Ascending aorta (tissue), 2 donors: ENCODE data around the gene UBXN4. TPM values are rescaled to one million over a fixed set of nuclear protein-coding genes. Genes with fewer than 3 reads are reported as not detected.

Experiments
- DNase-seq, 2 donors: peaks; one replicate each; pipeline ENCODE4 v3.0.0-alpha.2; 2019; ENCODE audit warnings: low spot score in 2 of 2
- H3K27ac ChIP-seq, 2 donors: fragments of 200-600 bp; sonication (generic); one replicate each; pipeline ENCODE4 v1.5.1; 2016 to 2017; ENCODE audit warnings: mild to moderate bottlenecking in 1 of 2
- H3K27me3 ChIP-seq: fragments of 200-600 bp; sonication (generic); one replicate; pipeline ENCODE4 v1.5.1; 2017
- H3K36me3 ChIP-seq, 2 donors: fragments of 200-600 bp; sonication (generic); one replicate each; pipeline ENCODE4 v1.5.1; 2016
- H3K4me1 ChIP-seq, 2 donors: fragments of 200-600 bp; sonication (generic); one replicate each; pipeline ENCODE4 v1.5.1; 2016 to 2017; ENCODE audit warnings: mild to moderate bottlenecking in 1 of 2
- H3K4me3 ChIP-seq, 2 donors: fragments of 200-600 bp; sonication (generic); one replicate each; pipeline ENCODE4 v1.5.1; 2016 to 2017; ENCODE audit warnings: mild to moderate bottlenecking in 1 of 2
- H3K9me3 ChIP-seq, 2 donors: fragments of 200-600 bp; sonication (generic); one replicate each; pipeline ENCODE4 v1.5.1; 2016
- intact Hi-C: fragments of 100-400 bp; cut with DNase I; formaldehyde crosslinking; loops from one replicate; pipeline ENCODE4 v1.15.1; 2023
- total RNA-seq: library from RNA; depleted of rRNA; stranded (reverse); fragments of >200 nt; gene quantifications from one replicate; pipeline ENCODE4 v1.1.0, GENCODE V29; 2016
- TF ChIP-seq, protein P1 (sequence below), 3 experiments: fragments of 200-600 bp in 2 of 3; fragments of 450-650 bp in 1 of 3; sonication (generic) in 2 of 3; IDR thresholded peaks; one replicate each; pipeline ENCODE4 v1.5.1; 2016 to 2019; ENCODE audit warnings: antibody characterized with exemption in 3 of 3, mild to moderate bottlenecking in 1 of 3, moderate library complexity in 1 of 3

The UBXN4 gene
- total RNA-seq, 1 donor from 2014 or later = 14.8 TPM

- Histone ChIP-seq H3K27ac (no peak overlapping the region), H3K27me3 (no peaks in the 10 kb centered on the region), H3K4me1 (no peaks in the 10 kb centered on the region), H3K4me3 (no peak overlapping the region), H3K36me3 (no peaks in the 10 kb centered on the region), H3K9me3 (peaks cover 0 to 5% of the 10 kb centered on the region in 2 donors)
- intact Hi-C loops = no loop called here
- TF ChIP-seq, protein P1, sequence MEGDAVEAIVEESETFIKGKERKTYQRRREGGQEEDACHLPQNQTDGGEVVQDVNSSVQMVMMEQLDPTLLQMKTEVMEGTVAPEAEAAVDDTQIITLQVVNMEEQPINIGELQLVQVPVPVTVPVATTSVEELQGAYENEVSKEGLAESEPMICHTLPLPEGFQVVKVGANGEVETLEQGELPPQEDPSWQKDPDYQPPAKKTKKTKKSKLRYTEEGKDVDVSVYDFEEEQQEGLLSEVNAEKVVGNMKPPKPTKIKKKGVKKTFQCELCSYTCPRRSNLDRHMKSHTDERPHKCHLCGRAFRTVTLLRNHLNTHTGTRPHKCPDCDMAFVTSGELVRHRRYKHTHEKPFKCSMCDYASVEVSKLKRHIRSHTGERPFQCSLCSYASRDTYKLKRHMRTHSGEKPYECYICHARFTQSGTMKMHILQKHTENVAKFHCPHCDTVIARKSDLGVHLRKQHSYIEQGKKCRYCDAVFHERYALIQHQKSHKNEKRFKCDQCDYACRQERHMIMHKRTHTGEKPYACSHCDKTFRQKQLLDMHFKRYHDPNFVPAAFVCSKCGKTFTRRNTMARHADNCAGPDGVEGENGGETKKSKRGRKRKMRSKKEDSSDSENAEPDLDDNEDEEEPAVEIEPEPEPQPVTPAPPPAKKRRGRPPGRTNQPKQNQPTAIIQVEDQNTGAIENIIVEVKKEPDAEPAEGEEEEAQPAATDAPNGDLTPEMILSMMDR (IDR thresholded peaks at IDR 0.05) = no peak
- DNase-seq = no peak
Observed at GRCh38 chr2:135825550-135826176, 84.0 kb downstream of the UBXN4 start.

- H3K9me3 ChIP-seq = peaks cover 0 to 5% of the 10 kb centered on the region in 2 donors
- TF ChIP-seq, protein P1 (IDR thresholded peaks at IDR 0.05) = no peak
- H3K4me1 ChIP-seq = no peaks in the 10 kb centered on the region
- intact Hi-C loops = no loop called here
- no peak overlapping the region for H3K27ac ChIP-seq
- H3K27me3 ChIP-seq = no peaks in the 10 kb centered on the region
- DNase-seq = no peak
- no peak overlapping the region for H3K4me3 ChIP-seq
- no peaks in the 10 kb centered on the region for H3K36me3 ChIP-seq
Observed at GRCh38 chr2:135826544-135826943, 84.9 kb downstream of the UBXN4 start.

DNA sequence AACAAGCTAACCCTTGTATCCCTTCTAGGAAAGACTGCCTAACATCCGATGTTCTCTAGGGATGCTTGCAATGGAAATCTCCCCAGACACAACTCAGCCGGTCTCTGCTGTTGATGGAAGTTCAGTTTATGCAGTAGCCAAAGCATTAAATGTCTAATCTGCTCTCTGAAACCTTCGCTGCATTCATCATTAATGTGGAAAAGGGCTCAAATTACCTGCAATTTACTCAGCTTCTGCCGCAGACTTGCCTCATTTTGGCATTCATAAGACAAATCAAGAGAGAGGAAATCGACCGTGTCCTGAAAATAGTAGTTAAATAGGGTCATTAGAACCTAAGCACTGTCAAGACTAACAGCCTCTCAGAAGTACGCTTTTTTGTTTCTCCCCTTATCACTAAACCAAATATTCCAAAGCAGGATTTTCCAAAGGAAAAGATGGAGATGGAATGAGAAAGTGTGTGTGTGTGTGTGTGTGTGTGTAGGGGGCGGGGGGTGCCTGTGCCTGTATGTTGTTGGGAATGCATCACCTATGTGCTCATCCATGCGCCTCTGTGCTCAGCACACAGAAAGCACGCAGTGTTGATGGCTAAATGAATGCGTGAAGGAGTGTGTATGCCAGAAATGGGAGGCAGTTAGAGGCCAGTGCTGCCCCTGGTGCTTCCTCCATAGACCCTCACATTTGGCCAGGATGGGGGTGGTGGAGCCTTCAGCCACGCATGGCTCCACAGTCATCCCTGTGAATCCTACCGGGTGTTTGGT, 87.9 kb downstream of the UBXN4 start:
- TF ChIP-seq, protein P1 (IDR thresholded peaks at IDR 0.05) = no peak
- no peak overlapping the region for H3K27ac ChIP-seq
- intact Hi-C loops = no loop called here
- H3K4me3 ChIP-seq = no peak overlapping the region
- no peaks in the 10 kb centered on the region for H3K9me3 ChIP-seq
- H3K4me1 ChIP-seq = no peaks in the 10 kb centered on the region
- no peak for DNase-seq
- H3K36me3 ChIP-seq = no peaks in the 10 kb centered on the region
- H3K27me3 ChIP-seq = no peaks in the 10 kb centered on the region

DNA sequence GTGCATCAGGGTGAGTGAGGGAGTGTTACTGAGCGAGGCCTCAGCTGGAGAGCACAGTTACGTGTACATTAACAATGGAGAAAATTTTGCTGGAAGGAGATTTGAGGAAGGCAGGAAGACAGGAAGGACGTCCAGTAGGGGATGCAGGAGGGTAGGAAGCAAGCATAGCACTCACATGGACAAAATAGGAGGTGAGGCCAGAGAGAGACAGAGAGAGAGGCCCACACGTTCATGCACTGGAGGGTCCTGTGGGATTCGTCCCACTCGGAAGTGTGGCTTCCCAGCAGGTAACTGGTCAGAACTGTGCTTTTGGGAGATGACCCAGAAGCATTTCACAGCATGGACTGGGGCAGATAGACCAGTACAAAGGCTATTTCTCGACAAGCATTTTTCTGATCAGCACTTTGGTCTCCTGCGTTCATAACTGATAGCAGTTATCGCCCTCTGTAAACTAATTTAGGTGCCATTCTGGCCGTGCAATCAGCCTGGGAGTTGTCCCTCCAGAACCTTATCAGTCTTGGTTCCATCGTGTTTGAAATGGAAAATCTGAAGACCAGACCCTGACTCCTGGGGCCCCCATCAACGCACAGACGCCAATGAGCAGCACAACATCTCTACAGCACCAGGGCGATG, 89.6 kb downstream of the UBXN4 start:
- TF ChIP-seq, protein P1 (IDR thresholded peaks at IDR 0.05) = no peak
- Histone ChIP-seq H3K27ac (no peak overlapping the region), H3K9me3 (no peaks in the 10 kb centered on the region), H3K4me3 (no peak overlapping the region), H3K36me3 (no peaks in the 10 kb centered on the region), H3K27me3 (no peaks in the 10 kb centered on the region), H3K4me1 (no peaks in the 10 kb centered on the region)
- intact Hi-C loops = no loop called here
- DNase-seq = no peak

GRCh38 chr2:135832891-135833290, 91.2 kb downstream of the UBXN4 start:
- Histone ChIP-seq H3K9me3 (no peaks in the 10 kb centered on the region), H3K36me3 (no peaks in the 10 kb centered on the region), H3K27ac (no peak overlapping the region), H3K27me3 (no peaks in the 10 kb centered on the region), H3K4me3 (no peak overlapping the region), H3K4me1 (no peaks in the 10 kb centered on the region)
- no peak for DNase-seq
- TF ChIP-seq, protein P1 (IDR thresholded peaks at IDR 0.05) = no peak
- intact Hi-C loops = no loop called here

Other genes with a start within 250 kb of the UBXN4 start
- gene ZRANB3, start 210.6 kb upstream of the UBXN4 start, total RNA-seq = 2.3 TPM
- gene R3HDM1, start 210.4 kb upstream of the UBXN4 start, total RNA-seq = 5.0 TPM
- gene LCT, start 95.3 kb downstream of the UBXN4 start, total RNA-seq = not detected
- 62.5 TPM for gene MCM6, start 134.6 kb downstream of the UBXN4 start, total RNA-seq
- 11.6 TPM for gene DARS1, start 243.8 kb downstream of the UBXN4 start, total RNA-seq